ACC112 (cell line): Measurements from ENCODE around the gene AGAP1.

Experiments
- H2AFZ ChIP-seq: fragments of 200-600 bp; sonication (generic); one replicate; pipeline ENCODE4 v1.6.0; 2017; ENCODE audit warnings: antibody characterized with exemption, low read length; ENCODE audit not compliant: unreplicated experiment
- H3K27ac ChIP-seq: fragments of 200-600 bp; sonication (generic); 2 replicates; pipeline ENCODE4 v1.5.1; 2014; ENCODE audit warnings: low read depth, mild to moderate bottlenecking, antibody characterized with exemption, low read length, moderate library complexity
- H3K27me3 ChIP-seq: fragments of 200-600 bp; sonication (generic); 2 replicates; pipeline ENCODE4 v1.6.1; 2014; ENCODE audit warnings: mild to moderate bottlenecking, antibody characterized with exemption, low read length, moderate library complexity, mixed read lengths; ENCODE audit not compliant: insufficient read depth
- H3K36me3 ChIP-seq: fragments of 200-600 bp; sonication (generic); 2 replicates; pipeline ENCODE4 v1.6.1; 2016; ENCODE audit warnings: mild to moderate bottlenecking, antibody characterized with exemption, low read length, moderate library complexity, mixed read lengths; ENCODE audit not compliant: insufficient read depth
- H3K4me1 ChIP-seq: fragments of 200-600 bp; sonication (generic); one replicate; pipeline ENCODE4 v1.6.1; 2016; ENCODE audit warnings: low read length, mixed read lengths; ENCODE audit not compliant: insufficient read depth, unreplicated experiment, control insufficient read depth
- H3K4me3 ChIP-seq: fragments of 200-600 bp; sonication (generic); 2 replicates; pipeline ENCODE4 v1.5.1; 2014; ENCODE audit warnings: mild to moderate bottlenecking, low read depth, low read length
- H3K79me2 ChIP-seq: fragments of 200-600 bp; sonication (generic); one replicate; pipeline ENCODE4 v1.6.0; 2016; ENCODE audit warnings: low read length; ENCODE audit not compliant: control insufficient read depth, unreplicated experiment, insufficient read depth

Gene AGAP1

DNA sequence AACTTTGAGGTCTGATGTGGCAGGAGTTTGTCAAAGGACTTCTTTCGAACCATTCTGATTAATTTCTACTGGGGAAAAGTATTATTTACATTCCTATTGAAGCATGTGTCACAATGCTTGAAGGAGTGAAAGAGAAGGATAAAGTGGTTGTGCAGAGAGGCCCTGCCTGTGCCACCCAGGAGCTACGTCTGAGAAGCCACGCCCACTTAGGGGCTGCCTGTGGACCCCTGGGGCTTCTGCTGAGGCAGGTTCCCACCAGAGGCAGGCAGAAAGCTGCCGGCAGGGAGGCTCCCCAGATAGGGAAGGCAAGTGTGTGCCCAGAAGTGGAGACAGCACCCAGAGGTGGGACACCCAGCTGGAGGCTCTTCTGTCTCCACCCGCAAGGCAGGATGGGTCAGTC, 627.0 kb downstream of the AGAP1 start:
- no peaks in the 10 kb centered on the region for H3K36me3 ChIP-seq
- no peaks in the 10 kb centered on the region for H3K4me1 ChIP-seq
- no peaks in the 10 kb centered on the region for H3K27me3 ChIP-seq
- no peak overlapping the region for H3K4me3 ChIP-seq
- H2AFZ ChIP-seq = no peak overlapping the region
- H3K27ac ChIP-seq = no peak overlapping the region
- H3K79me2 ChIP-seq = no peaks in the 10 kb centered on the region

DNA sequence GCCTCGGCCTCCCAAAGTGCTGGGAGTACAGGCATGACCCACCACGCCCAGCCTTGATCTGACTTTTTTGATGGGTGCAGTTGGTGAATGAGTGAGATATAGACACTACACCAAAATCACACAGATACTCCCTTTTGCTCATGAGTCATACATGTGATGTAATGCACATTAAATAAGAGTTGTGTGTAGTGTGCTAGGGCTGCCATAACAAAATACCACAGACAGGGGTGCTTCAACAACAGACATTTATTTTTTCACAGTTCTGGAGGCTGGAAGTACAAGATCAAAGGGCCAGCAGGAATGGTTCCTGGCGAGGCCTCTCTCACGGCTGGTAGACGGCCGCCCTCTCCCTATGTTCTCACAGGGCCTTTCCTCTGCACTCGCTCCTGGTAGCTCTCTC, 627.7 kb downstream of the AGAP1 start:
- Histone ChIP-seq H3K4me3 (no peak overlapping the region), H3K79me2 (no peaks in the 10 kb centered on the region), H3K4me1 (no peaks in the 10 kb centered on the region), H3K27me3 (no peaks in the 10 kb centered on the region), H2AFZ (no peak overlapping the region), H3K27ac (no peak overlapping the region), H3K36me3 (no peaks in the 10 kb centered on the region)

DNA sequence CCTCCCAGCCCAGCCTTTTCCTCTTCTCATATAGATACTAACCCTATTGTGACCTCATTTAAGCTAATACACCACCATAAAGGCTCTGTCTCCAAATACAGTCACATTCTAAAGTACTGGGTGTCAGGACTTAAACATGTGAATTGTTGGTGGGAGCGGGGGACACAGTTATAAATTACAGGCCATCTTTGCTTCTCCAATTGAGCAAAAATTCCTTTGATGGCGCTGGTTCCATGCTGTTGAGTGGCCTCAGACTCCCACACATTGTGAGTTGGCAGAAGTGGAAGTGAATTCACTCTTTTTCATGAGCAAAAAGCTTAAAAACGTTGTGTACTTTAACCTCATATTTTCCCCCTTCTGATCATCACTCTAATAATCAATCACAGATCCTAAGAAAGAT, 628.4 kb downstream of the AGAP1 start:
- Histone ChIP-seq H3K27ac (no peak overlapping the region), H3K27me3 (no peaks in the 10 kb centered on the region), H3K4me1 (no peaks in the 10 kb centered on the region), H3K36me3 (no peaks in the 10 kb centered on the region), H2AFZ (no peak overlapping the region), H3K79me2 (no peaks in the 10 kb centered on the region), H3K4me3 (no peak overlapping the region)

DNA sequence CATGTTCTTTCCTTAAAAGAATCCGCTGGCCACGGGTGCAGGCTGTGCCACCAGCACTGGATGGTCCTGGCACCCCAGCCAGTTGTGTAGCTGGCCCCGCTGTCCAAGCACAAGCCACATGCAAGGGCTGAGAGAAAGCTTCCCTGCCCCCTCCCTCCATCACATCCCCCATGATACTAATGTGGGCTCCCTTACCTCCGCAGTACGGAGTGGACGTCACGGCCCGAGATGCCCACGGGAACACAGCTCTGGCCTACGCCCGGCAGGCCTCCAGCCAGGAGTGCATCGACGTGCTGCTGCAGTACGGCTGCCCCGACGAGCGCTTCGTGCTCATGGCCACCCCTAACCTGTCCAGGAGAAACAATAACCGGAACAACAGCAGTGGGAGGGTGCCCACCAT, 629.9 kb downstream of the AGAP1 start:
- no peaks in the 10 kb centered on the region for H3K79me2 ChIP-seq
- no peak overlapping the region for H2AFZ ChIP-seq
- no peaks in the 10 kb centered on the region for H3K36me3 ChIP-seq
- H3K27ac ChIP-seq = no peak overlapping the region
- H3K4me3 ChIP-seq = no peak overlapping the region
- H3K27me3 ChIP-seq = no peaks in the 10 kb centered on the region
- no peaks in the 10 kb centered on the region for H3K4me1 ChIP-seq

DNA sequence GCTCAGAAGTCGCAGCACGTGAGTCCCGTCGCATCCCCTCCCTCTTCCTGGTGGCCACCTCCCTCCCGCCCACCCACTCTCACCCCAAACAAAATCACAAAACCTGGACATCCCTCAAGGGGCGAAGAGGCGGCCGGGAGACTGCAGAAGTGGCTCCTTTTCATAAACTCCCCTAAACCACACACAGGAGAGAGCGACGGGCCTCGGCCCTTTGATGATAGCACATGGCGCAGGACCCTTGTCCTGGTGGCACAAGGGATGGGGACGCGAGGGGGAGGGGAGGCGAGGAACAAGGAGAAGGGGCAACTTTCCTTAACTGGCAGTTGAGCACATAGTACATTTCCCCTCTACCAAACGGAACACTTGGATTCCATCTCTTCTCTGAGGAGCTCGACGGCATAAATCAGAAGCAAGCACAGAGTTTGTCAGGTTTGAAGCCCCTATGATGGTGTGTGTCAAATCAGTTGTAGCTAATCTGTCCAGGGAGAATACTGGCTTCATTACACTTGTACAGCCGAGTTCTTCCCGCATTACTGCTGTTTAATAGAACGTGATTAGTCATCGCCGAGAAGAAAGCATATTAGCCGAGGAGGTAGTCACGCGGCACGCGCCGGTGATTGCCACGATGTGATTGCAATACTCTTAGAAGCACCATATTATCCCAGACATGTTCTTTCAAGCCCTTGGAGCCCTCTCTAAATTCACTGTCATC, 630.5 kb downstream of the AGAP1 start:
- Histone ChIP-seq H2AFZ (no peak overlapping the region), H3K4me3 (no peak overlapping the region), H3K79me2 (no peaks in the 10 kb centered on the region), H3K4me1 (no peaks in the 10 kb centered on the region), H3K36me3 (no peaks in the 10 kb centered on the region), H3K27ac (no peak overlapping the region), H3K27me3 (no peaks in the 10 kb centered on the region)

DNA sequence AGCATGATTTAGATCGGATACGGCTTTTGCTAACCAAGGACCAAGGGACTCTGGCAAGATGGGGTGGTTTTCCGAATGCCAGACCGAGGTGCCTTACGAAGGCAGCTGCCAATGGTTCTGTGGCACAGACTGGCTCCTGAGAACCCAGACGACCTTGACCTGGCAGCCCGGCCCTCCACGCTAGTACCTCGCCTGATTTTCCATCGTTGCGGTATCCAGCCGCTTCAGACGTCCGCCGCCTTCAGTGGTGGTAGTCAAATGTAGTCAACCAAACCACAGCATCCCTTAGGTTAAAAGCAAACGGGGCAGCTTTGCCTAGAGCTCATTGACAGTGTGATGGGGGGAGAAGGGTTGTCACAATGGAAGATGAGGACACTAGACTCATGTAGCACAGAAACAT, 631.7 kb downstream of the AGAP1 start:
- Histone ChIP-seq H3K36me3 (no peaks in the 10 kb centered on the region), H3K79me2 (no peaks in the 10 kb centered on the region)

DNA sequence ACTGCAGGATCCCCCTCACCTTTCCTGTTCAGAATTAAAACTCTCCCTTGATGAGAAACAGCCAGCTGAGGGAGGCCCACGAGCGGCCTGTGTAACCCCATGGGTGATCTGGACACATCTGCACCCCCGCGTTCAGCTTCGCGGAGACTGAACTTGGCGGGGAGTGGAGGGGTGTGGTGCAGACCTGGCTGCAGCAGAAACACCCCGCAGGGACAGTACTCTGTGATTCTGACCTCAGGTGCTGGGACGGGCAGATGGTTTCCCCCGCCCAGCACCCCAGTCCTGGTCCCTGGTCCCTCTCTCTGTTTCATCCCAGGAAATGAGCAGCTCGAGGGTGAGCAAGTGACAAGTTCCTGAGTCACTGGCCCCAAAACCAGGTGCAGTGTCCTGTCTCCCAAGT, 633.2 kb downstream of the AGAP1 start:
- H3K79me2 ChIP-seq = no peaks in the 10 kb centered on the region
- no peak overlapping the region for H2AFZ ChIP-seq
- H3K4me3 ChIP-seq = no peak overlapping the region
- H3K27ac ChIP-seq = no peak overlapping the region
- no peaks in the 10 kb centered on the region for H3K4me1 ChIP-seq
- H3K27me3 ChIP-seq = no peaks in the 10 kb centered on the region
- H3K36me3 ChIP-seq = no peaks in the 10 kb centered on the region

More for the DNA sequence above, 631.7 kb downstream of the AGAP1 start:
- H3K27ac ChIP-seq = no peak overlapping the region
- no peaks in the 10 kb centered on the region for H3K27me3 ChIP-seq
- H3K4me1 ChIP-seq = no peaks in the 10 kb centered on the region
- no peak overlapping the region for H2AFZ ChIP-seq
- no peak overlapping the region for H3K4me3 ChIP-seq

DNA sequence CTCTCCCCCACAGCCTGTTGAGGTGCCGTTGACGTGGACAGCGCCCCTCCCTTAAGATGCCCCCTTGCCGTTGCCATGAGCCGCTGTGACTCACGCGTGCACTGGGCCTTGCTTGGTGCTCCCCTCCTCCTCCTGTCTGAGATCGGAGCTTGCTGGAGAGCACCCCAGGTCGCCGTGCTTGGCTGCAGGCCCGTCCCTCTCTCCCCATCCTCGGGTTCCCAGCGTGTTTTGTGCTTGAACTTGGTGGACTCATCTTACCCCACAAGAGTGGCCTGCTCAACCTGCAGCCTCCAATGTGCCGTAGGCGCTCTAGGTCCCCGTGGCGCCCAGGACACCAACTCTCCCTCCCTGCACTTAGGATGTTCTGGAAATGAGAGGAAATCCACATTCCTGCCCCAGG, 634.5 kb downstream of the AGAP1 start:
- H3K36me3 ChIP-seq = no peaks in the 10 kb centered on the region
- no peak overlapping the region for H3K27ac ChIP-seq
- H3K27me3 ChIP-seq = no peaks in the 10 kb centered on the region
- no peaks in the 10 kb centered on the region for H3K79me2 ChIP-seq
- no peak overlapping the region for H3K4me3 ChIP-seq
- H3K4me1 ChIP-seq = no peaks in the 10 kb centered on the region
- H2AFZ ChIP-seq = no peak overlapping the region

DNA sequence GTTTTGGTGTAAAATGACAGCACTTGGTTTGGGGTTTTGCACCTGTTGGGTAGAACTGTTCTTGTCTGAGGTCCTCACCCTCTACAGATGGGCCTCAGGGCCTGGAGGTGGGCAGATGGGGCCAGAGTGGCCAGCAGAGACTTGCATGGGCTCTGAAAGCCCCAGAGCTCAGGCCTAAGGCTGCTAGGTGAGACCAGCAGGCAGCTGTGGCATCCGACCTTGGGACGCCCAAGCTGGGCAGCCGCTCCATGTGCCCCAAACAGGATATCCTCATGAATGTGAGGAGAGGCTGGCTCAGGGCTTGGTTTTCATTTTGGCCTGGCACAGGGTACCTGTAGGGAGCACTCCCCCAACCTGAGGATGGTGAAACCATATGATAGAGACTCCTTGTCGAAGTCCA, 636.1 kb downstream of the AGAP1 start:
- Histone ChIP-seq H3K4me3 (no peak overlapping the region), H3K27me3 (no peaks in the 10 kb centered on the region), H2AFZ (no peak overlapping the region), H3K27ac (no peak overlapping the region), H3K79me2 (no peaks in the 10 kb centered on the region), H3K4me1 (no peaks in the 10 kb centered on the region), H3K36me3 (no peaks in the 10 kb centered on the region)

DNA sequence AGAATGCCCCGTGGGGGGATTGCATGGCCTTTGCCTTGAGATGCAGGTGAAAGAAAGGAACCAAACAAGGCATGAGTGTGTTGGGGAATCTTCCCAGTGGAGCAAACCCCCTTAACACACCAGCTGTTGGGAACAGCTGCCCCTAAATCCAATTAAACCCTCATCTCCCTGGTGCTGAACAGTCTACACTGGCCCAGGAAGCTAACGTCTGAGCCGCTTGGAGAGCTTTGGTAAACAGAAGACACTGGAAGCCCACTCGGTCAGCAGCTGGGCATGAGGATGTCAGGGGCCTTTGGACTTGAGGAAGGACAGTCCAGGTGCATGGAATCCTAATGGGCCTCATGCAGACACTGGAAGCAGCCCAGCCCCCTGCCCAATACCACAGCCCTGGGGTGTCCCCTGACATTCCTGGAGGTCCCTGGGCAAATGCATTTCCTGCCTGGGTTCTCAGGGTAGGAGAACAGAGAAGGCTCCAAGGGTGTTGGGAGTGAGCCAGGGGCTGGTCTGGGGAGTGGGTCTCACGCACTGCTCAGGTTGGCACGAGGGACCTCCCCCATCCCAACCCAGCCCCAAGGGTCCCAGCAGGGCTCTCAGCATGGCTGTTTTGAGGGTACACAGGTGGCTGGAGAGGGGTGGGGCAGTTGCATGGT, 636.6 kb downstream of the AGAP1 start:
- Histone ChIP-seq H3K27me3 (no peaks in the 10 kb centered on the region), H2AFZ (no peak overlapping the region), H3K27ac (no peak overlapping the region), H3K36me3 (no peaks in the 10 kb centered on the region), H3K4me1 (no peaks in the 10 kb centered on the region), H3K79me2 (no peaks in the 10 kb centered on the region), H3K4me3 (no peak overlapping the region)

DNA sequence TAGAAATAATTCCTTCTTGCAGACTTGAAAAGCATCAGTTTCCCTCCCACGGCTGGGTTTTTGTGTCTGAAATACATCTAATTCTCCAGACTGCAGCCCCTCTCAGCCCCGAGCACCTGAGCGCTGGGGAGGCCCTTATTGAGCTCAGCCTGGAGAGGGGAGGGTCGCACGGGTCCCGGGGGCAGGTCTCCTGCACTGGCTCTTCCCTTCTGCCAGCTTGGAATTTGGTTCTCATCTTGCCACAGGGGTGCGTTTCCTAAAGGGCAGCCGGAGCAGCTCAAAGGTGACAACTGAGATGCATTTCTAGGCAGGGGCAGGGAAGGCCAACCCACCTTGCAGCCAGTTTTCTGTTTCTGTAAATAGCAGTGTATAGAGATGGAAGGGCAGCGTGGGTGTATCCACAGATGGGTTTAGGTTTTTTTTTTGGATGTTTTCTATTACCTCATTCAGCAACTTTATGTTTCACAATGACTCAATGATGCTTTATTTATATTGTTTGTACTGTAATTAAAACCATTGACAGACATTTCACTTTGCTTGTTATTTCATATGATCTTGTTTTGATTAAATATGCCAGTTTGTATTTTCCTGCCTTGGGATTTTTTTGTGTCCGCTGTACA, 637.3 kb downstream of the AGAP1 start:
- no peaks in the 10 kb centered on the region for H3K4me1 ChIP-seq
- no peaks in the 10 kb centered on the region for H3K27me3 ChIP-seq
- H3K79me2 ChIP-seq = no peaks in the 10 kb centered on the region
- no peaks in the 10 kb centered on the region for H3K36me3 ChIP-seq
- no peak overlapping the region for H3K27ac ChIP-seq
- no peak overlapping the region for H3K4me3 ChIP-seq
- H2AFZ ChIP-seq = no peak overlapping the region
